DND-41 (cell line): ENCODE data around the gene CHN2.

Experiments used
- ATAC-seq: fragments of 200-7000 bp; cut with Tn5 transposase; 3 replicates; pipeline ENCODE4 v1.9.1; 2021; ENCODE audit warnings: low read depth; ENCODE audit not compliant: insufficient read depth
- DNase-seq: peaks from one replicate; pipeline ENCODE4 v3.0.0-alpha.2; 2020
- H2AFZ ChIP-seq: 2 replicates; pipeline ENCODE4 v1.6.0; 2012; ENCODE audit warnings: low read depth, low read length
- H3K27ac ChIP-seq: 2 replicates; pipeline ENCODE4 v1.5.1; 2012; ENCODE audit warnings: low read length, inconsistent platforms
- H3K27me3 ChIP-seq: fragments of 200-600 bp; sonication (generic); 2 replicates; pipeline ENCODE4 v1.6.0; 2012; ENCODE audit warnings: low read length, mild to moderate bottlenecking, inconsistent platforms; ENCODE audit not compliant: insufficient read depth, poor library complexity
- H3K36me3 ChIP-seq: 2 replicates; pipeline ENCODE4 v1.5.1; 2012; ENCODE audit warnings: low read length, inconsistent platforms; ENCODE audit not compliant: insufficient read depth
- H3K4me1 ChIP-seq: 2 replicates; pipeline ENCODE4 v1.5.1; 2012; ENCODE audit warnings: mild to moderate bottlenecking, low read length; ENCODE audit not compliant: insufficient read depth
- H3K4me2 ChIP-seq: 2 replicates; pipeline ENCODE4 v1.6.0; 2012; ENCODE audit warnings: mild to moderate bottlenecking, moderate library complexity, low read length, inconsistent platforms; ENCODE audit not compliant: insufficient read depth
- H3K4me3 ChIP-seq, 2 experiments: fragments of 200-600 bp in 1 of 2; shearing (Covaris generic) in 1 of 2; 2 replicates each; pipeline ENCODE4 v1.5.1; 2012 to 2016; ENCODE audit warnings: inconsistent platforms in 2 of 2, low read length in 2 of 2, mild to moderate bottlenecking in 2 of 2, low read depth in 1 of 2, moderate library complexity in 1 of 2
- H3K79me2 ChIP-seq: 2 replicates; pipeline ENCODE4 v1.6.0; 2012; ENCODE audit warnings: low read length, inconsistent platforms; ENCODE audit not compliant: insufficient read depth
- H3K9ac ChIP-seq: 2 replicates; pipeline ENCODE4 v1.6.0; 2012; ENCODE audit warnings: low read depth, mild to moderate bottlenecking, inconsistent platforms, low read length, moderate library complexity
- H3K9me3 ChIP-seq: 2 replicates; pipeline ENCODE4 v1.5.1; 2012; ENCODE audit warnings: low read length, moderate library complexity, mild to moderate bottlenecking, inconsistent platforms; ENCODE audit not compliant: insufficient read depth, severe bottlenecking
- H4K20me1 ChIP-seq: 2 replicates; pipeline ENCODE4 v1.6.0; 2012; ENCODE audit warnings: low read length; ENCODE audit not compliant: insufficient read depth
- CTCF ChIP-seq: IDR thresholded peaks from 2 replicates; pipeline ENCODE4 v1.5.1; 2012; ENCODE audit warnings: borderline replicate concordance, low read length, moderate library complexity, mild to moderate bottlenecking; ENCODE audit not compliant: poor library complexity, severe bottlenecking; ENCODE audit errors: extremely low read depth
- EZH2 ChIP-seq: IDR thresholded peaks from 3 replicates; pipeline ENCODE4 v1.6.1; 2012; ENCODE audit warnings: borderline replicate concordance, low read depth, mild to moderate bottlenecking, moderate library complexity, low read length, inconsistent platforms; ENCODE audit not compliant: severe bottlenecking

Gene CHN2

GRCh38 chr7:29275493-29275892, 80.9 kb downstream of the CHN2 start:
- Histone ChIP-seq H3K9me3 (no peaks in the 10 kb centered on the region), H3K36me3 (no peaks in the 10 kb centered on the region), H3K79me2 (no peaks in the 10 kb centered on the region), H4K20me1 (0 out of 2 replicates have a peak, but pooled peaks cover 5% of the 10 kb centered on the region), H3K27ac (no peak overlapping the region), H3K4me1 (peaks cover 12% of the 10 kb centered on the region), H2AFZ (no peak overlapping the region), H3K9ac (no peak overlapping the region), H3K4me2 (no peak overlapping the region), H3K27me3 (no peaks in the 10 kb centered on the region), H3K4me3 (no peak overlapping the region)
- TF ChIP-seq CTCF (no peak), EZH2 (no peak)
- no peak for DNase-seq
- ATAC-seq: no peak

- H3K27ac ChIP-seq: no peak overlapping the region
- no peak overlapping the region for H3K4me2 ChIP-seq
- ATAC-seq (no peak), DNase-seq (no peak)
- no peak overlapping the region for H3K4me3 ChIP-seq
- peaks cover 7% of the 10 kb centered on the region for H3K4me1 ChIP-seq
- H2AFZ ChIP-seq: no peak overlapping the region
- H3K9me3 ChIP-seq: no peaks in the 10 kb centered on the region
- H3K9ac ChIP-seq: no peak overlapping the region
- 0 out of 2 replicates have a peak, but pooled peaks cover 5% of the 10 kb centered on the region for H4K20me1 ChIP-seq
- H3K36me3 ChIP-seq: no peaks in the 10 kb centered on the region
- no peaks in the 10 kb centered on the region for H3K27me3 ChIP-seq
- TF ChIP-seq EZH2 (no peak), CTCF (no peak)
- H3K79me2 ChIP-seq: no peaks in the 10 kb centered on the region
These were observed 81.6 kb downstream of the CHN2 start for GRCh38 chr7:29276199-29276598.

- H3K27ac ChIP-seq: no peak overlapping the region
- ATAC-seq (no peak), DNase-seq (no peak)
- H3K27me3 ChIP-seq: no peaks in the 10 kb centered on the region
- no peaks in the 10 kb centered on the region for H3K9me3 ChIP-seq
- H2AFZ ChIP-seq: no peak overlapping the region
- H3K9ac ChIP-seq: no peak overlapping the region
- H3K79me2 ChIP-seq: no peaks in the 10 kb centered on the region
- no peak for TF ChIP-seq EZH2
- no peak for TF ChIP-seq CTCF
- 0 out of 2 replicates have a peak, but pooled peaks cover 5% of the 10 kb centered on the region for H4K20me1 ChIP-seq
- peaks cover 5% of the 10 kb centered on the region; the same call in 1 of the 2 replicates for H3K4me1 ChIP-seq
- H3K36me3 ChIP-seq: no peaks in the 10 kb centered on the region
- H3K4me3 ChIP-seq: no peak overlapping the region
- H3K4me2 ChIP-seq: no peak overlapping the region
These were observed 82.2 kb downstream of the CHN2 start for GRCh38 chr7:29276806-29277205.
